HG02798 (cell line): ENCODE measurements around the gene CHCHD6.

Source experiments
- ATAC-seq: cut with Tn5 transposase; IDR thresholded peaks from one replicate; pipeline ENCODE4 v1.9.1; 2021; ENCODE audit warnings: mild to moderate bottlenecking; ENCODE audit not compliant: unreplicated experiment, poor library complexity

Gene CHCHD6

DNA sequence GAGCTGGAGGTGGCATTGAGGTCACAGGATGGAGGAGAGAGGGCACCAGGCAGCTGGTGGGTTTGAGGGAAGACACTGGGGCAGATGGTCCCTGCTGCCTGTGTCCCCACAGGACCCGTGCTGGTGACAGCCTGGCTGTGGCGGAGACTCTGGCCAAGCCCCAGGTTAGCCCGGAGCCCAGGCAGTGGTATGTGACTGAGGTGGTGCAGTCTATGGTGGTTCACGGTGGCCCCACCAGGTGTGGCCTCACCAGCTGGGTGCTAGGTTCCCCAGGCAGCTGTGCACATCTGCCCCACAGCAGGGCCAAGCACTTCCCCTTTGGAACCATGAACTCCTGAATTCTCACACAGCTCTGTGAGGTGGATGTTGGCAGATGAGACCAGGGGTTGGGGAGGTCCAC, 294.3 kb downstream of the CHCHD6 start:
- ATAC-seq, result no peak

DNA sequence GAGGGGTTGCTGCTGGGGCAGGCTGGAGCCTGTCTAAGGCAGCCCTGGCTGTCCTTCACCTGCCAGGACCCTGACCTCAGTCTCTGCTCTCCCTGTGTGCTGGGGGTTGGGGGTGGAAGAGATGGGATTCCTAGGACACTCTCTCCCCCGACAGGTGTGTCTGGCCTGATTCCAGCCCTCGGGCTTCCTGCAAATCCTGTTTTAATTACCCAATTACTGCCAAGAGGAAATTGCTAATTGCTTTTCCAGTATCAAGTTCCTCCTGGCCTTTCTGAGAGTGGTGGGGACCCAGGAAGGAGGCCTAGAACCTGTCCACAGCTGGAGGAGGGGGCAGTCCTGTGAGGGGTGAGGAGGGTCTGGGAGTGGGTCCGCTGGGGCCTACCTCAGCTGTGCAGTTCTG, 294.7 kb downstream of the CHCHD6 start:
- ATAC-seq, result no peak

DNA sequence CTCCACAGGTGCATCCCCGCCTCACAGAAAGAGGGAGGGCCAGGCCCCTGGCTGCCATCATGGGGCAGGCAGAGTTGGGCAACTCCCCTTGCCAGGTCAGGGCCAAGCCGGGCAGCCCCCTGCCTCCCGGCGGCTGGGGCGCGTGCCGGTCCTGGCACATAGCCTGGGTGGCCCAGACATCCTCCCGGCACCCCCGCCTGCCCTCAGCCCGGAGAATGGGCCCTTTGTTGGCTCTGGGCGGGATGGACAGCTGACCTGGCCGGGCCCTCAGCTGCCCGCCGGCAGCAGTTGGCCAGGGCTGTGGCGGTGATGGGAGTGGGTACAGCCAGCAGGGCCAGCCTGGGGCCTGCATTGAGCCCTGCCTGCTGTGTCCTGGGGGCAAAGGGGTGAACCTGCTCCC, 295.3 kb downstream of the CHCHD6 start:
- no peak for ATAC-seq

DNA sequence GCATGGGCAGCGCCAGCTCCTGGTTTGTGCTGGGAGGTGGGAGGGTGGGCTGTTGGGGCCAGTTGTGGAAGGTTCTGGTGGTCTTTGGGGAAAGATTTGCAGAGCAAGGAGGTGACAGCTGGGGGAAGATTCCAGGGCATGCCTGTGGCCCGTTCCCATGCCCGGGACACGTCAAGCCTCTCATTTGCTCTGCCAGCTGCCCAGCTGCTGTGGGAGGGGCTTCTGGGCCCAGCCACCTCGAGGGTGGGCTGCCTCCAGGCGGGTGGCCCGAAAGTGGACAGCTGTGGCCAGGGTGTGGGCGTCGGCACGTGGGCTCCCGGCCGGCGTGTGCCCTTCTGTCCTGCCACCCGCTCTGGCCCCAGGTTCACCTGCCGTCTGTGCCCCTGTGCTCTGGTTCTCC, 296.1 kb downstream of the CHCHD6 start:
- no peak for ATAC-seq

DNA sequence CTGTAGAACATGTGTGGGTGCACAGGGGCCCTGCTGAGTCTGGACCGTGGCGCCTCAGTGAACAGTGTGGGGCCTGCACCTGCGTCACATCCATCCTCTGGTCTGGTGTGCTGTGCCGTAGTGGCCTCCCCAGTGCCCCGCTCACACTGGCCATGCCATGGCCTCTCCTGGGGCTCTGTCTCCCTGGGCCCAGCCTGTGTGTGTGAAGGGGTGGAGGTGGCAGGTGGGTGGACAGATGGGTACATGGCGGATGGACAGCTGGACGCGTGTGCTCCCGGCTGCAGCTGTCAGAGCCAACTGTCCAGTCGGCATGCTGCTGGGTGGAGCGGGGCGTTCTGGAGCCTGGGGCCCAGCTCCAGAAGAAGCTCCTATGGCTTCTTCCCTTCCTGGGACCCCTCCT, 296.7 kb downstream of the CHCHD6 start:
- ATAC-seq, result no peak

DNA sequence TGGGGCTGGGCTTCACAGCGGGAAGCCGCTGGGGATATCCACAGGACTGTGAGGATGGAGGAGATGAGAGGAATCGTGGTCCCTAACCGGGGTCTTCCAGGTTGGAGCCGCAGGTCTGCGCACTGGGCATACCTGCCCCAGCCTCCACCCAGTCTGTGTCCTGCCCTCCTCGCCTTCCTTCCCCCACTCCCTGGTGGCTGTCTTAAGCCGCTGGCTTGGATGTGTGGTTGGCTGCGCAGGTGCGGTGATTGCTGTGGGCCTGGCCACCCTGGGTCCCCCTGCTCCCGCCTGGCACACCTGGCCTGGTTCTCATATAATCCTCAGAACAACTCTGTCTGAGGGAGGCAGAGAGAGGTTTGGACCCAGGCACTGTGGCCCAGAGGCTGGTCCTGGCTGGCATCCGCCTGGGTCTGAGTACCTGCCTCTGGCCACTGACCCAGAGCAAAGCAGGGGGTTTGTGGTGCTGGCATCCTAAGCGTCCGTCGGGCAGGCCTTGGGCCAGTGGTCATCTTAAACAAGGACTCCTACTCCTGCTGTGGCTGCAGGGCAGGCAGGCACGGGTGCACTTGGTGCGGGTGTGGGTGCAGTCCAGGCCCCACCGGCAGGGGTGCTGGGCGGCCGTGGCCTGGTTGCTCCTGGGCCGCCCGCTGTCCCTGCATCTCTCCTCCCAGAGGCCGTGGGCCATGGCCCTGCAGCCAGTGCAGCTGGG, 297.6 kb downstream of the CHCHD6 start:
- ATAC-seq, result no peak

DNA sequence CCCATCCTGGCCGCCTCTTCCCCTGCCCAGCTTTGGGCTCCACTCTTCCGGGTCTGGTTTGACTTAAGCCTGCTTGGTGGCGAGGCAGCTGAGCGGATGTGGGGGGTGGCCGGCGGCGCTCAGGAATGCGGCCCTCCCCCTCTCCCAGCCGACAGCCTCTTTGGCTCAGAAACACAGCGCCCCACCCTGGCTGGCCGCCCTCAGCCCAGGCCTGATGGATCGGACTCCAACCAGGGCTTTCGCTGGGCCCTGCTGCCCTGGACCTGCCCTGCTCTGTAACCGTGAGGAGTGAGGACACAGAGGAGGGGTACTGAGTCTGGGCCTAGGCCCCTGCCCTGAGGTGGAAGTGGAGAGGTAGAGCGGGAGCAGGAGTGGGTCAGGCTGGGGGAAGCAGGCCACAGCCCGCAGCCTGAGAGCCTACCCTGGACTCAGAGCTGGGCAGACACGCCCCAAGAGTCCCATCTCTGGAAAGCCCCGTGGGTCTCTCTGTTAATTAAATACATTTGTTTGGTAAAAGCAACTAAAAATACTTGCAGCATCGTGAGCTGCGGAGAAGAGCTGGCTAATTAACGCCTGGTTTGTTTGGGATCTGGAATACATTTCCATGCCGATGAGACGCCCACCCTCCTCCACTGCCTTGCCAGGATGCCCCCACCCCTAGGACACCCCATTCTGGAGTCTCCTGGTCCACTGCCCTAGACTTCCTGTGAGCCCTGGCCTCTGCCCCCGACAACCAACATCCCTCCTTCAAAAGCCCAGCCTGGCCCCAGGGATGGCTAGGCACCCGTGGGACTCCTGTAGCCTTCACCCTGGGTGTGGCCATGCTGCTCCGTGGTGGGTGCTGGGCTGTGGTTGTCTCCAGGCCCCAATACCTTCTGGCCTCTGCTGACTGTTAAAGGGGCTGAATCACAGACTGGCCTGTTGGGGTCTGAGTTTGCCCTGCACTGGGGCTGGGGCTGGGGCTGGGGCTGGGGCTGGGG, 298.4 kb downstream of the CHCHD6 start:
- no peak for ATAC-seq

DNA sequence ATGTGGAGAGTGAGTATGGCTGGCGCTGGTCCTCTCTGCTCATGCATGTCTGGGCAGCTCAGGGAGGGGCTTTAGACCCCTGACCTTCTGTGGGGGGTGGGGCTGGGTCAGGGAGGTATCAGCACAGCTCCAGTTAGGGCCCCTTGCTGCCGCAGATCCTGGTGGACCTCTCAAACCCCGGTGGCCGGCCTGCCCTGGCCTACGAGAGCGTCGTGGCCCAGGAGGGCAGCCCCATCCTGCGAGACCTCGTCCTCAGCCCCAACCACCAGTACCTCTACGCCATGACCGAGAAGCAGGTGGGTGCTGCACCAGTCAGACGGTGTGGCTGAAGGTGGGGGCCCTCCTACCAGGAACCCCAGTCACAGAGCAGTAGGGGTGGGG, 299.1 kb downstream of the CHCHD6 start:
- ATAC-seq, result no peak

DNA sequence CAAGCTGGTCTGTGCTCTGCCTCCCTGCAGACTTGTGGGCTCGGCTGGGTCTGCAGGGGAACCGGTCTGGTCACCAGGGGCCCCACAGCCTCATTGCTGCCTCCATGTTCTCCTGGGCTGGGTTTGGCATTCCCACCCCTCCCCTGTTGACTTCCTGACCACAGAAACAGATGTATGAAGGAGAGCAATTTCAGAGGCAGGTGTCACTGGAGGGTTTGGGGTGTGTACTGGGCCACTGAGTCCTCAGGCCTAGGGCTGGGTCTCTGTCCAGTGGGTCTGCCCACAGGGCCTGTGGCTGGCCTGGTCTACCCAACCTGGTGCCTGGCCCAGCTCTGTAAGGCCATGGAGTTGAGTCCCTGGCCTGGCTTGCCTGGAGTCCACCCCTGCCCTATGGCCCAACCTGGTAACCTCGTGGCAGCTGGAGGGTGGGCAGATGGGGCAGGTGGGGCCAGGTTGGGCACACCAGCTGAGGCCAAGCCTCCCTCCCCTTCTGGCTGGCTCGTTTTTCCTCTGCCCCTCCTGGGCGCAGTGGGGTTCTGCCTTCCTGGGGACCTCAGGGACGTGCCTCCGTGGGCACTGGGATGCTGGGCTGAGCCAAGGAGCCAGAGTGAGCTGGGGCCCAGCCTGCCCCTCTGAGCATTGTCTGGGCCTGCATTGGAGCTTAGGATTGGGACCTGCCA, 299.7 kb downstream of the CHCHD6 start:
- ATAC-seq, result no peak

DNA sequence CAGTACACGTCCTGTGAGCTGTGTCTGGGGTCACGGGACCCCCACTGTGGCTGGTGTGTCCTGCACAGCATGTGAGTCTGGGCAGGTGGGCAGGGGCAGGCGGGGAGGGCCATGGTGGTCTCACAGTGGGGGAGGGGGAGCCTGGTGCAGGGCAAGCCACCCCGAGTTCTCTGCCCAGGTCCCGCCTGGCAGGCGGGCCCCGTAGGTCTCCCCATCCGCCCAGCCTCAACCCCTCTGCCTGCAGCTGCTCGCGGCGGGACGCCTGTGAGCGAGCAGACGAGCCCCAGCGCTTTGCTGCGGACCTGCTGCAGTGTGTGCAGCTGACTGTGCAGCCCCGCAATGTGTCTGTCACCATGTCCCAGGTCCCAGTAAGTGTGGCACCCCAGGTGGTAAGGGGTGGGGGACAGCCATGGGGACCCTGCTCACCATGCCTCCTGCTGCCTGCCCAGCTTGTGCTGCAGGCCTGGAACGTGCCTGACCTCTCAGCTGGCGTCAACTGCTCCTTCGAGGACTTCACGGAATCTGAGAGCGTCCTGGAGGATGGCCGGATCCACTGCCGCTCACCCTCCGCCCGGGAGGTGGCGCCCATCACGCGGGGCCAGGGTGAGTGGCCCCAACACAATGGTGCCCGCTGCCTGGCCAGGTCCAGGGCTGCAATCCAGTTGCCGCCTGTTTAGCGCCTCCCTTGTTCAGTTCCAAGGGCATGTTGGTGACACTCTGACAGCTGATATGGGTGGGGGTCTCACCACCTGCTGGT, 300.8 kb downstream of the CHCHD6 start:
- no peak for ATAC-seq

DNA sequence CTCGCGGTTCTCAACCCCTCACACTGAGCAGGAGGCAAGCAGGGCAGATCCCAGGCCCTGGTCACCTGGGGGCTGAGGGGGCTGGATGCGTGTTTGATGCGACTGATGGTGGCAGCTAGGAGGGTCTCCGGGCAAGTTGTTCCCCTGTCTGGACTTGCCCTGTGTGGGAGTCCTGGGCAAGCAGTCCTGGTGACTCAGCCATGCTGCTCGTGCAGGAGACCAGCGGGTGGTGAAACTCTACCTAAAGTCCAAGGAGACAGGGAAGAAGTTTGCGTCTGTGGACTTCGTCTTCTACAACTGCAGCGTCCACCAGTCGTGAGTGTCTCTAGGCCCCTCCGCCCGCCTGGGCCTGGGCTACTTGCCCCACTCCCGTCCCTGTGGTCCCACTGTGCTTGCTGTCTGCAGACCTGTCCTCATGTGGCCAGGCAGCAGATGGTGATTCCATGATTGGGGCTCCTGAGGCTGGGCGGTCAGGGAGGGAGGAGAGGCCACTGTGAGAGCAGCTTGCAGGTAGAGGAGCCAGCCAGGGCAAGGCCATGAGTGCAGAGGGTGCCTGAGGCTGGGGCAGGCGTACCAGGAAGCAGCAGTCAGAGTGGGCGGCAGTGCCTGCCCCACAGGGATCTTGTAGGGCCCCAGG, 301.9 kb downstream of the CHCHD6 start:
- no peak for ATAC-seq

DNA sequence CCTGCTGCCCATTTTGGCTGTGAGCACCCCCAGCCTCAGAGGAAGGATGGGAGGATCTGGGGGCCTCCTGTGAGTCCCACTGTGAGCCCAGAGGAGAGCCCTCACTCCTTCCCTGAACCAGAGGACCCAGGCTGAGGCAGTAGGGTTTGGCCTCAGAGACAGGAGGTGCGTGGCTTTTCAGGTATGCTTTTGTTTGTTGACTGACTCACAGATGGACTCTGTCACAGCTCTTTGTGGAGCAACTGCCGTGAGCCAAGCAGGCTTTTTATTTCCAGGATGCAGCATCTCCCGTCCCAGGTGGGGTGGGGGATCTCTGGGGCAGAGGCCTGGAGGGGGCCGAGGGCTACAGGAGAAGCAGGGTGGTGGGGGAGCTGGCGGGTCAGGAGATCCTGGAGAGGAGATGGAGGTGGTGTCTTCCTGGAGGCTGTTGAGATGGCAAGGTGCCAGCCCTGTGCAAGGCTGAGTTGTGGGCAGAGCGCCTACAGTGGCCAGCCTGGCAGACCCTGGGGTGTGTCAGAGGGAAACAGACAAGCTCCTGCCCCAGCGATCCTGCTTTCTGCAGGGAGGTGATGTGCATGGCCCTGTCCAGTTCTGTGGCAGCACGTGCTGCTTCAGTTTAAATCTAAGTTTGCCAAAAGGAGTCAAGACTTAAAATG, 302.9 kb downstream of the CHCHD6 start:
- no peak for ATAC-seq

DNA sequence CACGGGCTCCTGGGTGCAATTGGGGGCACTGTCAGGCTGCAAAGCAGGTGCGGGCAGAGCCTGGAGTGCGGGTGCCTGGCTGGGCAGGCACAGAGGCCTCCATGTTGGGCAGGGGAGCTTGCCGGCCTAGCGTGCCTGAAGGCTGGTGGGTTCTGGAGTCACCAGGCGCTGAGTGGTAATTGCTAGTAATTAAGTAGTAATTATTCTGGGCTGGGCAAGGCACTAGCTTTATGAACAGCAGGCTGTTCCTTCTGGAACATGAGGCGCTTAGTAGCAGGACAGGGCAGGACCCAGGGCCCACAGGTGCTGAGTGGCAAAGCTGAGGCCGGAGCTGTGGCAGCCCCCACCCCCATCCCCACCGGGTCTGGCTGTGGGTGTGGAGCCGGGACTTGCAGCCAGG, 304.2 kb downstream of the CHCHD6 start:
- no peak for ATAC-seq

DNA sequence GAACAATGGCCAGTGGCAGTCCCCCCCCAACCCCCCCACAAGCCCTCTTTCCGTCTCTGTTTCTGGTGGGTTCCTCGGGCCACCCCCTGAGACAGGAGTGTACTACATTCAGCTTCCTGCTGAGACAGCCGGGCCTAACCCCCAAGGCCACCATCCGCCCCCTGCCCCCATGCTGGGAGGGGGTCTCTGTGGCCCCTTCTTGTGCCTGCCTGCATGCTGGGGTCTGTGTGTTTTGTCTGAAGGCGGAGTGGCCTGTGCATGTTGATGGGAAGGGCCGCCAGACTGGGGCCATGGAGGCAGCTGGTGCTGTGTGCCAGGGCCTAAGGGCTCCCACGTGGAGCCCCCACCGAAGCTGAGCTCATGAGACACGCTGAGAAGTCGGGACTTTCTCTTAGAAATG, 305.5 kb downstream of the CHCHD6 start:
- ATAC-seq, result no peak
